Measurements from ENCODE around the gene LCN10.
"Not testable (repeated sequence)": the region's sequence is repeated elsewhere in the genome, so short reads cannot be mapped to it uniquely, and the experiment has no call there.

The LCN10 gene

GRCh38 chr9:136762221-136762691 lies 19.5 kb upstream of the LCN10 start:
- DNase-seq (ENCODE audit: low read depth in 2 of 2): no peak
- TF ChIP-seq CTCF (IDR thresholded peaks at IDR 0.05; ENCODE audit: low read depth, low read length): no peak

GRCh38 chr9:136761545-136761981 lies 18.8 kb upstream of the LCN10 start:
- TF ChIP-seq CTCF (IDR thresholded peaks at IDR 0.05; ENCODE audit: low read depth, low read length): no peak
- DNase-seq (ENCODE audit: low read depth in 2 of 2): no peak
- no peak overlapping the region for H3K4me3 ChIP-seq (replicated peaks in 1 of 2; ENCODE audit: low read depth in 2 of 2, low read length in 2 of 2)

More at GRCh38 chr9:136762221-136762691, 19.5 kb upstream of the LCN10 start:
- H3K4me3 ChIP-seq (replicated peaks in 1 of 2; ENCODE audit: low read depth in 2 of 2, low read length in 2 of 2): no peak overlapping the region

GRCh38 chr9:136760834-136761544 lies 18.2 kb upstream of the LCN10 start:
- TF ChIP-seq CTCF (IDR thresholded peaks at IDR 0.05; ENCODE audit: low read depth, low read length): peak; percentile 79
- peak; percentile 67 to 76 for DNase-seq (ENCODE audit: low read depth in 2 of 2)

GRCh38 chr9:136760424-136760823 lies 17.7 kb upstream of the LCN10 start:
- no peak for TF ChIP-seq CTCF (IDR thresholded peaks at IDR 0.05; ENCODE audit: low read depth, low read length)
- no peak for DNase-seq (ENCODE audit: low read depth in 2 of 2)
- no peak overlapping the region for H3K4me3 ChIP-seq (replicated peaks in 1 of 2; ENCODE audit: low read depth in 2 of 2, low read length in 2 of 2)

More at GRCh38 chr9:136760834-136761544, 18.2 kb upstream of the LCN10 start:
- not testable (repeated sequence) for H3K4me3 ChIP-seq (replicated peaks in 1 of 2; ENCODE audit: low read depth in 2 of 2, low read length in 2 of 2)

- H3K4me3 ChIP-seq (replicated peaks in 1 of 2; ENCODE audit: low read depth in 2 of 2, low read length in 2 of 2): no peak overlapping the region
- DNase-seq (ENCODE audit: low read depth in 2 of 2): no peak
- no peak for TF ChIP-seq CTCF (IDR thresholded peaks at IDR 0.05; ENCODE audit: low read depth, low read length)
These were observed 16.9 kb upstream of the LCN10 start for GRCh38 chr9:136759436-136760325.

GRCh38 chr9:136759001-136759400 lies 16.3 kb upstream of the LCN10 start:
- DNase-seq (ENCODE audit: low read depth in 2 of 2): no peak
- H3K4me3 ChIP-seq (replicated peaks in 1 of 2; ENCODE audit: low read depth in 2 of 2, low read length in 2 of 2): no peak overlapping the region
- no peak for TF ChIP-seq CTCF (IDR thresholded peaks at IDR 0.05; ENCODE audit: low read depth, low read length)

Measured in cardiac fibroblast (primary cell).